Inferior parietal cortex (tissue), 1 donor: ENCODE data around the gene SLC16A10.
"Not testable (repeated sequence)": the region's sequence is repeated elsewhere in the genome, so short reads cannot be mapped to it uniquely, and the experiment has no call there.

Experiments
- DNase-seq: peaks from one replicate; pipeline ENCODE4 v3.0.0-alpha.2; 2016; ENCODE audit errors: extremely low spot score

Gene SLC16A10

GRCh38 chr6:111184827-111185532 is 97.7 kb downstream of the SLC16A10 start:
- no peak for DNase-seq

GRCh38 chr6:111185954-111186353 is 98.7 kb downstream of the SLC16A10 start:
- no peak for DNase-seq

DNA sequence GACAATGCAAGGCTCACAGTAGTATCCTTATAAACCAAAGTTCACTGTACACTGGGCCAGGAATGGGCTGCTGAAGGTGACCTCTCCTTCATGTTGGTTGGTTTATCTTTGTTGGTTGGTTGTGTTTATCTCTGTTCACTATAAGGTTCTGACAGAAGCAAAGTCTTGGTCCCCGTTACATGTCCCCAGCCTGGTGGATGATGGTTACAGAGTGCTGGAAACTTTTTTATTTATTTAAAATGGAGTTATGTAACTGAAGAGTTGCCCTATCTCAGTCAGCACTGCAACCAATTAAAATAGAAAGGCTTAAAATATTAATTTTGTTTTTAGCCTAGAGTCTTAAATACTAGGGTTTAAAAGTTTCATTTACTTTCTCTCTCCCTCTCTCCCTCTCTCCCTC is 100.6 kb downstream of the SLC16A10 start:
- DNase-seq: no peak

DNA sequence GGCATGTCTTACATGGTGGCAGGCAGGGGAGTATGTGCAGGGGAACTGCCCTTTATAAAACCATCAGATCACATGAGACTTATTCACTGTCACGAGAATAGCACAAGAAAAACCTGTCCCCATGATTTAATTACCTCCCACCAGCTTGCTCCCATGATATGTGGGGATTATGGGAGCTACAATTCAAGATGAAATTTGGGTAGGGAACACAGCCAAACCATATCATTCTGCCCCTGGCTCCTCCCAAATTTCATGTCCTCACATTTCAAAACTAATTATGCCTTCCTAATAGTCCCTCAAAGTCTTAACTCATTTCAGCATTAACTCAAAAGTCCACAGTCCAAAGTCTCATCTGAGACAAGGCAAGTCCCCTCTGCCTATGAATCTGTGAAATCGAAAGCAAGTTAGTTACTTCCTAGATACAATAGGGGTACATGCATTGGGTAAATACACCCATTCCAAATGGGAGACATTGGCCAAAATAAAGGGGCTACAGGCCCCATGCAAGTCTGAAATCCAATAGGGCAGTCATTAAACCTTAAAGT is 102.4 kb downstream of the SLC16A10 start:
- DNase-seq: not testable (repeated sequence)

DNA sequence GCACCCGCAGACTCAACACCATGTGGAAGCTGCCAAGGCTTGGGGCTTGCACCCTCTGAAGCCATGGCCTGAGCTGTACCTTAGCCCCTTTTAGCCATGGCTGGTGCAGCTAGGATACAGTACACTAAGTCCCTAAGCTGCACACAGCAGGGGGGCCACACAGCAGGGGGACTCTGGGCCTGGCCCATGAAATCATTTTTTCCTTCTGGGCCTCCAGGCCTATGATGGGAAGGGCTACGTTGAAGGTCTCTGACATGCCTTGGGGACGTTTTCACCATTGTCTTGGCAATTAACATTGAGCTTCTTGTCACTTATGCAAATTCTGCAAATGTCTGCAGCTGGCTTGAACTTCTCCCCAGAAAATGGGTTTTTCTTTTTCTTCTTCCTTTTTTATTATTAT is 103.3 kb downstream of the SLC16A10 start:
- DNase-seq: no peak

GRCh38 chr6:111191136-111191535 is 103.8 kb downstream of the SLC16A10 start:
- not testable (repeated sequence) for DNase-seq

DNA sequence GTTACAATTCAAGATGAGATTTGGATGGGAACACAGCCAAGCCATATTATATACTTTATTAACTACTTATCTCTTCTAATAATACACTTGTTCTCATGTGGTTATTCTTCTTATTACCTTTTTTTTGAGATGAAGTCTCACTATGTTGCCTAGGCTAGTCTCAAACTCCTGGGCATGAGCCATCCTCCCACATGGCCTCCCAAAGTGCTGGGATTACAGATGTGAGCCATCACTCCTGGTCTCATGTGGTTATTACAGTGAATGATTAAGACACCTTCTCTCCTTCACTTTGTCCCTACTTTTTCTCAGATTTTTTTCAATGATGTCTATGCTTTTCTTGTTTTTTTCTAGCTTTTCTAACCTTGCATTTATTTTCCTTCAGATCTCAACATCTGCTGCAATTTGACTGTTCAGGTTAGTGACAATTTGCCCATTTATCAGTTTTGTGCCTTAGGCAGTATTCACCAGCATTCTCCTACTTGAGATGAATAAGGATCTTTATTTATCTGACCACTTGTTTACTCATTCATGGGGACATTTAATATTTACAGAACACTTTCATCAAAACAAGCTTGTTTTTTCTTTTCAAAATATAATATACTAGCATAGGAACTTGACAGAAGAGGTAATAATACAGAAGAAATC is 105.7 kb downstream of the SLC16A10 start:
- DNase-seq: no peak

GRCh38 chr6:111195656-111196055 is 108.4 kb downstream of the SLC16A10 start:
- DNase-seq: no peak

GRCh38 chr6:111198841-111199240 is 111.5 kb downstream of the SLC16A10 start:
- DNase-seq: no peak

- DNase-seq: no peak
These were observed 112.6 kb downstream of the SLC16A10 start for GRCh38 chr6:111199935-111200334.

- DNase-seq: no peak
These were observed 113.3 kb downstream of the SLC16A10 start for GRCh38 chr6:111200350-111201243.

GRCh38 chr6:111201244-111201554 is 113.9 kb downstream of the SLC16A10 start:
- DNase-seq: no peak

DNA sequence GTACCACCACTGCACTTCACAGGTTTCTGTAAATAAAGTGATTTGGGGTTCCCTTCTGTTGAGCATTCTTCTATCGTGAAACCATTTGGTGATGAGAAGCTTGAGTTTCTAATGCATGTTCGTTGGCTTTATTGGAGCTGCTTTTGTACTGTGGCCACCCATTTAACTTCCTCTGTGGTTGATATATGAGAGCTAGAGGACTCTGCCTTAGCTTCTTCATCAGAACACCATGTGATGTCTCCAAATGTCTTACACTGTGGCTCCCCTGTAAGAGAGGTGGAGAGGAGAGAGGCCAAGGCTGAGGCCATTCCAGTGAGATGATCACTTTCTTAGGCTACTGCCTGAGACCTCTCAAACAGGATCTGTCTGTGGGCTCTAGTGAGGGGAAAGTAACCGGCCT is 114.5 kb downstream of the SLC16A10 start:
- no peak for DNase-seq

DNA sequence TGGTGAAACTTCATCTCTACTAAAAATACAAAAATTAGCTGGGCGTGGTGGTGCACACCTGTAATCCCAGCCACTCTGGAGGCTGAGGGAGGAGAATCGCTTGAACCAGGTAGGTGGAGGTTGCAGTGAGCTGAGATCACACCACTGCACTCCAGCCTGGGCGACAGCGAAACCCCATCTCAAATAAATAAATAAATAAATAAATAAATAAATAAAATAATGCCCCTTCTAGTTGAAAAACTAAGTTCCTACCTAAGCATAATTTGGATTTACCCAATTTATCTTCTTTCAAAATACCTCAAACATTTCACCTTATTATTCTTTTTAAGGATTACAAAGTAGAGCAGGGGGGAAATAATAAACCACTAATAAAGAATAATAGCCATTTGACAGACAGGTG is 116.2 kb downstream of the SLC16A10 start:
- DNase-seq: not testable (repeated sequence)

DNA sequence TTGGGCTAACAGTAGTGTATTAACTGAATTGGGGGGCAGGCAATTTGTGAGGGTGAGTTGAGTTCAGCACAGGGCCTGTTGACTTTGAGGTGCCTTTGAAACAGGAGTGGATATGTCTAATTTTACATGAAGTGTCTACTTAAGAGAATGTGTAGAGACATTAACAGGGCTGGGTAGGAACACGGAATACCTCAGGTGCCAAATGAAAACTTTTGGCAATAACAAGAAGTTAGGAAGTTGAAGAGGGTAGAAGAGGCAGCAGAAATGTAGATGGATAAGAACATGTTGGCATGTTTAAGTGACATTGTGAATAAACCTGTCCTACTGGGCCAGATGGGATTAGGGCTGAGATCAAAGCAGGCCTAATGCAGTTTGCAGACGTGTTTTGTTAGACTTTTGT is 117.0 kb downstream of the SLC16A10 start:
- DNase-seq: no peak

- no peak for DNase-seq
These were observed 117.6 kb downstream of the SLC16A10 start for GRCh38 chr6:111204881-111205280.

DNA sequence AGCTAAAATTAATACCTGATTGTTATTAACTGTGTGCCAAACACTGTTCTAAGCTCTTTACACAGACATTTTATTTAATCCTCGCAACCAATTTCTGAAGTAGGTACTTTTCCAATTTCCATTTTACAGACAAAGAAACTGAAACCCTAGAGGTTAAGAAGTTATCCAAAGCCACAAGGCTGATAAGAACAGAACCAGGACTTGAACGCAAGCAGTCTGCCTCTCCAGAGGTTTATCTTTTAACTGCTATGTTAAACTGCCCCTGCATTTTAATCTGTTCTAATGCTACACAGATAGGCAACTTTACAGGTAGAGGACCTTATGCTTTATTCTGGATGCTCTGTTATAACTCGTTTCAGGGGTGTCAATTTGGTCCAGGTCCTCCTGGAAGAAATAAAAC is 118.2 kb downstream of the SLC16A10 start:
- DNase-seq: no peak

- DNase-seq: no peak
These were observed 120.0 kb downstream of the SLC16A10 start for GRCh38 chr6:111207141-111207858.

DNA sequence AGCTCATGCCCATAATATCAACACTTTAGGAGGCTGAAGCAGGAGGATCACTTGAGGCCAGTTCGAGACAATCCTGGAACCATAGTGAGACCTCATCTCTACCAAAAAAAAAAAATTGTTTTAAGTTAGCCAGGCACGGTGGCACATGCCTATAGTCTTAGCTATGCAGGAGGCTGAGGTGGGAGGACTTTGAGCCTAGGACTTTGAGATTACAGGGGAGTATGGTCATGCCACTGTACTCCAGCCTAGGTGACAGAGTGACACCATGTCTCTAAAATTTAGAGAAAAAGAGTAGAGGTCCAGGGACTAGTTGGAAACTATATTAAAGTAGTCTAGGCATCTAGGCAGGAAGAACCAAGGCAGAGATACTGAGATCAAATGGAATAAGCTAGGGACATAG is 121.6 kb downstream of the SLC16A10 start:
- no peak for DNase-seq

DNA sequence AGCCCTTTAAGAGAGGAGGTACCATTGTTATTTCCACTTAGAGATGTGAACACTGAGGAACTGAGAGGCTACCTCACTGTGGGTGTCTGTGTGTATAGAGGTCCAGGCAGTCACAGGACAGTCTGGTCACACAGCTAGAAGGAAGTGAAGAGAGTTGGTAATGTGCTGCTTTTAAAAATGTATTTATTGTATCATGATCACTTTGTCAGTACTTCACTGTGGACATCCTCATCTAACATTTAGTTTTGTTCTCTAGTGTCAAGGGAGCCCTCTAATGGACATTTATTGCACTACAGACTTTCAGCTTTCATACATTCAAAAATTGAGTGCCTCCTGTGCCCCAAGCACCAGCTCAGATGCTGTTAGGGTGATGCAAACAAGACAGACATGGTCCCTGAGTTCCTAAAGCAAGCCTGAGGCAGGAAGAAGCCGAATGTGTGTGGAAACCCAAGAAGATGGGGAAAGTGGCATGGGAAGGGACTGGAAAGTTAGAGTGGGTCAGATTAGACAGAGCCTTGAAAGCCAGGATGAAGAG is 123.0 kb downstream of the SLC16A10 start:
- DNase-seq: peak; percentile 78

DNA sequence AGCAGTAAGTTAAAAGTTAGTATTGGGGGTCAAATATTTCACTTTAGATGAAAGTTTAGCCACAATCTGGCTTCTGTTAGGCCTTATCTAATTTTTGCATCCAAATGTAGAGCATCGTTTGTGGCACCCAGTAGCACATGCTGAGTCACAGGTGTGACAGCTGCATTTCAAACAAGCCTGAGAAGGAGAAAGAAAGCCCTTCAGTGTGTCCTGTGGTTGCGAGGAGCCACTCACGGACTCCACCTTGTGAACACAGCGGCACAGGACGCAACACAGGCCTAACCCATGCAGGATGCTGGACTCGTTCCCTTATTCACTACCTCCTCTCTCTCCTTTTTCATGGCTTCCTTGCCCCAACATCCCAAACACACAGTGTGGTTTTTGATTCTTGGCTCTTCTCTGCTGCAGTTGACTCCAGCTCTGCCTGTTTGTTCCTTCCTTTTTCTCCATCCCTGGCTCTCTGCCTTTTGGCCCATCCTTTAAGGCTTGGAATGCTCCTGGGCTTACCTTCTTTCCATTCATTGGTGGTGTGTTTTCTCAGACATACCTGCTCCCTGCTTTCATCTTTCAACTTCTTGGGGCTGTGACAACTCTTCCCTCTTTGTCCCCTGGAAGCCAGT is 124.2 kb downstream of the SLC16A10 start:
- DNase-seq: no peak
